Upper lobe of right lung (tissue), 1 donor: ENCODE data around the gene PANX1. TPM values are rescaled to one million over a fixed set of nuclear protein-coding genes. Genes with fewer than 3 reads are reported as not detected.
A peak's percentile ranks its signal among the peaks of the same experiment; 100 is the strongest.

ENCODE experiments used
- ATAC-seq: fragments of 200-7000 bp; cut with Tn5 transposase; one replicate; pipeline ENCODE4 v1.9.1; 2020; ENCODE audit warnings: mild to moderate bottlenecking, moderate library complexity
- DNase-seq: peaks from one replicate; pipeline ENCODE4 v3.0.0-alpha.2; 2020
- H3K27ac ChIP-seq: fragments of 200-600 bp; one replicate; pipeline ENCODE4 v1.8.0; 2022
- H3K27me3 ChIP-seq: fragments of 200-600 bp; one replicate; pipeline ENCODE4 v1.8.0; 2022; ENCODE audit warnings: mild to moderate bottlenecking
- H3K36me3 ChIP-seq: fragments of 200-600 bp; one replicate; pipeline ENCODE4 v1.8.0; 2022
- H3K4me1 ChIP-seq: fragments of 200-600 bp; one replicate; pipeline ENCODE4 v1.8.0; 2022
- H3K4me3 ChIP-seq: fragments of 200-600 bp; one replicate; pipeline ENCODE4 v1.8.0; 2022; ENCODE audit warnings: mild to moderate bottlenecking
- H3K9me3 ChIP-seq: fragments of 200-600 bp; one replicate; pipeline ENCODE4 v1.8.0; 2022
- intact Hi-C: fragments of 100-400 bp; cut with DNase I; formaldehyde crosslinking; loops from one replicate; pipeline ENCODE4 v1.11.0; 2022
- long read RNA-seq: library from polyadenylated mRNA; unstranded; transcript quantifications from one replicate; pipeline ENCODE4 v2.0.0, GENCODE V29; 2021
- total RNA-seq: library from RNA; stranded (reverse); fragmentation: NEBNext Ultra II Directional; extraction: Animal tissue kit (Norgen Biotek cat#: 25700); gene quantifications from one replicate; pipeline ENCODE4 v1.2.1, GENCODE V29; 2021
- TF ChIP-seq, protein P1 (sequence below): fragments of 200-600 bp; IDR thresholded peaks from one replicate; pipeline ENCODE4 v1.8.0; 2022; ENCODE audit warnings: antibody characterized with exemption
- donor health status: DM: no; HTN: yes; CAD: no; lungs with severe emphysema.

PANX1 gene
- total RNA-seq, result 20.0 TPM
- long read RNA-seq, transcript PANX1-201 (5 exons, 2,769 nt), result major isoform, 39 of 49 reads
- long read RNA-seq, partial matches to known transcripts, result 4 of 49 reads
- long read RNA-seq, other reads (novel, unspliced or antisense), result 5 of 49 reads

GRCh38 chr11:94128746-94129511 is at the start of gene PANX1:
PANX1 (plus strand) TSS chr11:94128841; CDS start chr11:94129313, 472 bp downstream.
- no peaks in the 10 kb centered on the region for H3K36me3 ChIP-seq
- no peaks in the 10 kb centered on the region for H3K27me3 ChIP-seq
- H3K4me3 ChIP-seq, result peak within 1 kb of the TSS; percentile 96
- ATAC-seq (peak; percentile 92), DNase-seq (peak; percentile 93)
- intact Hi-C loops, result no loop called here
- peak within 1 kb of the TSS; percentile 96 for H3K27ac ChIP-seq
- TF ChIP-seq, protein P1, sequence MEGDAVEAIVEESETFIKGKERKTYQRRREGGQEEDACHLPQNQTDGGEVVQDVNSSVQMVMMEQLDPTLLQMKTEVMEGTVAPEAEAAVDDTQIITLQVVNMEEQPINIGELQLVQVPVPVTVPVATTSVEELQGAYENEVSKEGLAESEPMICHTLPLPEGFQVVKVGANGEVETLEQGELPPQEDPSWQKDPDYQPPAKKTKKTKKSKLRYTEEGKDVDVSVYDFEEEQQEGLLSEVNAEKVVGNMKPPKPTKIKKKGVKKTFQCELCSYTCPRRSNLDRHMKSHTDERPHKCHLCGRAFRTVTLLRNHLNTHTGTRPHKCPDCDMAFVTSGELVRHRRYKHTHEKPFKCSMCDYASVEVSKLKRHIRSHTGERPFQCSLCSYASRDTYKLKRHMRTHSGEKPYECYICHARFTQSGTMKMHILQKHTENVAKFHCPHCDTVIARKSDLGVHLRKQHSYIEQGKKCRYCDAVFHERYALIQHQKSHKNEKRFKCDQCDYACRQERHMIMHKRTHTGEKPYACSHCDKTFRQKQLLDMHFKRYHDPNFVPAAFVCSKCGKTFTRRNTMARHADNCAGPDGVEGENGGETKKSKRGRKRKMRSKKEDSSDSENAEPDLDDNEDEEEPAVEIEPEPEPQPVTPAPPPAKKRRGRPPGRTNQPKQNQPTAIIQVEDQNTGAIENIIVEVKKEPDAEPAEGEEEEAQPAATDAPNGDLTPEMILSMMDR, result no peak
- peaks cover 44% of the 10 kb centered on the region for H3K4me1 ChIP-seq
- H3K9me3 ChIP-seq, result no peaks in the 10 kb centered on the region

DNA sequence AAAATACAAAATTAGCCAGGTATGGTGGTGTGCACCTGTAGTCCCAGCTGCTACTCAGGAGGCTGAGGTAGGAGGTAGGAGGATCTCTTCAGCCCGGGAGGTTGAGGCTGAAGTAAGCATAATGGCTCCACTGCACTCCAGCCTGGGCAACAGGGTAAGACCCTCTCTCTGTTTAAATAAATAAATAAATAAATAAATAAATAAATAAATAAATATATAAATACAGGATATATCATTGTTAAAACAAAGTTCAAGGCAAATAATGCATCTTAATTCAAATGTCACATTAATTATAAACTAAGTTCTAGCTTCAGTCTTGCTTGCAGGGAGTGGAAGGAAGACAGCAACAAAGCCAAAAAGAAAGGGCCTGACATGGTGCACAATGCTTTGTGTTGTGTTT is 44.5 kb upstream of the PANX1 start:
- no peaks in the 10 kb centered on the region for H3K27me3 ChIP-seq
- DNase-seq, result no peak
- TF ChIP-seq, protein P1, result no peak
- no peaks in the 10 kb centered on the region for H3K4me1 ChIP-seq
- H3K36me3 ChIP-seq, result no peaks in the 10 kb centered on the region
- no peak for ATAC-seq
- no peak overlapping the region for H3K4me3 ChIP-seq
- H3K27ac ChIP-seq, result no peak overlapping the region
- intact Hi-C loops, result no loop called here
- H3K9me3 ChIP-seq, result no peaks in the 10 kb centered on the region

DNA sequence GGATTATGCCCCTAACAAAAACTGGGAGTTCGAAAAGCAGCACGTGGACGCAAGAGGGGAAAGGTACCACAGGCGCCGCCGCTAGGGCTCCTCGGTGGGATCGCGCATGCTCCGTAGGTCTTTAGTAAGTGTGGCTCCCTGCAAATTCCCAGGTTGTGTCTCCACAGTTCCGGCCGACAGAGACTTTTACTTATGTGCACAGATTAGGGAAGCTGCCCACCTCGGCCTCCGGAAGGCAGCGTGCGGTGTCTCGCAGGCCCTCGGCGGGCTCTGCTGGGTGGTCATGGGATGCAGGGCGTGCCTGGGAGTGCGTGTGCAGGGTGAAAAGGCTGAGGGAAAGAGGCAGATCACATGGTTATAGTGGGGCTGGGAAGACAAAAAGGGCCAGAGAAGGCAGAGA is 39.7 kb upstream of the PANX1 start:
- Histone ChIP-seq H3K27me3 (no peaks in the 10 kb centered on the region), H3K4me1 (no peaks in the 10 kb centered on the region), H3K27ac (no peak overlapping the region), H3K4me3 (no peak overlapping the region), H3K36me3 (no peaks in the 10 kb centered on the region), H3K9me3 (no peaks in the 10 kb centered on the region)
- intact Hi-C loops, result no loop called here
- peak; percentile 16 for ATAC-seq
- DNase-seq, result no peak
- TF ChIP-seq, protein P1, result no peak

DNA sequence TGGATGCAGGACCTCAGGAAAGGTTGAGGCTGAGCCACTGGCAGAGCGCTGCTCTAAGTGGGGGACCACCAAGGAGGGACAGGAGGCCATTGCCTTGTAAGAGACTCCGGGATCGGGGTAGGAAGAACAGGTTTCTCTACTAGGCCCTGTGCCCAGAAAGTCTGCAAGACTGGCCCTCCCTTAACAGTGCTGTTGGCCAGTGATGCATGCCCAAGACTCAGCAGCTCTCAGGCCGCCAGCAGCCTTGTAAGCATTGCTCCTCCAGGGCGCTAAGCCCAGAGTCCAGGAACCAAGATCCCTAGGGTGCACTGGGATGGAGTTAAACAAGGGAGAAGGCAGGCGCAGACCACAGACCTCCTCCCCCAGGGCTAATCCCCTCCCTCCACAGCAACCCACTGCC is 39.3 kb upstream of the PANX1 start:
- no peaks in the 10 kb centered on the region for H3K9me3 ChIP-seq
- no peak overlapping the region for H3K27ac ChIP-seq
- H3K4me1 ChIP-seq, result no peaks in the 10 kb centered on the region
- TF ChIP-seq, protein P1, result no peak
- H3K4me3 ChIP-seq, result no peak overlapping the region
- intact Hi-C loops, result no loop called here
- no peaks in the 10 kb centered on the region for H3K36me3 ChIP-seq
- peak; percentile 14 for ATAC-seq
- DNase-seq, result no peak
- no peaks in the 10 kb centered on the region for H3K27me3 ChIP-seq

GRCh38 chr11:94090401-94090800 is 38.2 kb upstream of the PANX1 start:
- H3K27ac ChIP-seq, result no peak overlapping the region
- TF ChIP-seq, protein P1, result no peak
- no peaks in the 10 kb centered on the region for H3K27me3 ChIP-seq
- H3K4me1 ChIP-seq, result no peaks in the 10 kb centered on the region
- no peaks in the 10 kb centered on the region for H3K9me3 ChIP-seq
- H3K4me3 ChIP-seq, result no peak overlapping the region
- DNase-seq, result no peak
- intact Hi-C loops, result no loop called here
- no peaks in the 10 kb centered on the region for H3K36me3 ChIP-seq
- ATAC-seq, result no peak
